Liver (tissue), 9 donors: ENCODE measurements around the gene SAMD7. TPM values are rescaled to one million over a fixed set of nuclear protein-coding genes. Genes with fewer than 3 reads are reported as not detected.

ENCODE experiments used
- DNase-seq: peaks from one replicate; pipeline ENCODE4 v3.0.0-alpha.2; 2017; ENCODE audit warnings: low spot score
- H3K27ac ChIP-seq, 2 donors: one replicate each; pipeline ENCODE4 v1.7.0; 2013; ENCODE audit warnings: inconsistent platforms in 2 of 2, low read length in 2 of 2, control low read depth in 1 of 2, low read depth in 1 of 2, mild to moderate bottlenecking in 1 of 2
- H3K27me3 ChIP-seq, 4 donors: one replicate each; pipeline versions ENCODE4 v1.6.1 to v1.7.0; 2013; ENCODE audit warnings: low read length in 3 of 4, inconsistent platforms in 1 of 4, mild to moderate bottlenecking in 1 of 4, moderate library complexity in 1 of 4; ENCODE audit not compliant: control insufficient read depth in 4 of 4, insufficient read depth in 4 of 4
- H3K36me3 ChIP-seq, 4 donors: one replicate each; pipeline versions ENCODE4 v1.6.1 to v1.7.0; 2013; ENCODE audit warnings: low read length in 3 of 4, mild to moderate bottlenecking in 3 of 4, low read depth in 1 of 4, moderate library complexity in 1 of 4; ENCODE audit not compliant: control insufficient read depth in 4 of 4, insufficient read depth in 3 of 4
- H3K4me1 ChIP-seq, 4 donors: one replicate each; pipeline versions ENCODE4 v1.6.1 to v1.7.0; 2013; ENCODE audit warnings: low read length in 3 of 4, mild to moderate bottlenecking in 3 of 4, moderate library complexity in 1 of 4; ENCODE audit not compliant: control insufficient read depth in 4 of 4, insufficient read depth in 4 of 4
- H3K4me3 ChIP-seq, 3 donors: one replicate each; pipeline versions ENCODE4 v1.6.1 to v1.7.0; 2013; ENCODE audit warnings: low read length in 3 of 3, control low read depth in 1 of 3, low read depth in 1 of 3, mild to moderate bottlenecking in 1 of 3
- H3K9ac ChIP-seq, 2 donors: one replicate each; pipeline ENCODE4 v1.7.0; 2013; ENCODE audit warnings: low read length in 2 of 2, mild to moderate bottlenecking in 2 of 2, moderate library complexity in 2 of 2, control low read depth in 1 of 2, low read depth in 1 of 2
- H3K9me3 ChIP-seq, 4 donors: one replicate each; pipeline versions ENCODE4 v1.6.1 to v1.7.0; 2013; ENCODE audit warnings: low read length in 3 of 4; ENCODE audit not compliant: control insufficient read depth in 4 of 4
- ATF3 ChIP-seq: IDR thresholded peaks from 2 replicates; pipeline ENCODE4 v1.6.1; 2016; ENCODE audit warnings: antibody characterized with exemption
- CTCF ChIP-seq: fragments of 150-350 bp; IDR thresholded peaks from 2 replicates; pipeline ENCODE4 v1.5.1; 2017; ENCODE audit warnings: improper control_type of control experiment, low read depth, low read length; ENCODE audit not compliant: missing input control
- EGR1 ChIP-seq, 2 donors: IDR thresholded peaks; 2 replicates each; pipeline ENCODE4 v1.6.1; 2016 to 2018; ENCODE audit warnings: antibody characterized with exemption in 2 of 2, low read depth in 2 of 2
- FOXA1 ChIP-seq: IDR thresholded peaks from 2 replicates; pipeline ENCODE4 v1.6.1; 2016; ENCODE audit warnings: antibody characterized with exemption
- GABPA ChIP-seq, 2 donors: IDR thresholded peaks in 1 of 2; conservative IDR thresholded peaks in 1 of 2; 2 replicates each; pipeline ENCODE4 v1.6.1; 2016; ENCODE audit warnings: antibody characterized with exemption in 2 of 2, mild to moderate bottlenecking in 1 of 2, moderate library complexity in 1 of 2
- HNF4A ChIP-seq, 2 donors: conservative IDR thresholded peaks; 2 replicates each; pipeline ENCODE4 v1.6.1; 2016; ENCODE audit warnings: antibody characterized with exemption in 2 of 2, mild to moderate bottlenecking in 2 of 2
- JUND ChIP-seq, 2 donors: IDR thresholded peaks; 2 replicates each; pipeline ENCODE4 v1.6.1; 2016; ENCODE audit warnings: antibody characterized with exemption in 2 of 2
- NR2F2 ChIP-seq: IDR thresholded peaks from 2 replicates; pipeline ENCODE4 v1.6.1; 2016; ENCODE audit warnings: antibody characterized with exemption
- RXRA ChIP-seq, 2 donors: IDR thresholded peaks; 2 replicates each; pipeline ENCODE4 v1.6.1; 2017 to 2018; ENCODE audit warnings: antibody characterized with exemption in 2 of 2, mild to moderate bottlenecking in 1 of 2
- SP1 ChIP-seq: IDR thresholded peaks from 2 replicates; pipeline ENCODE4 v1.6.1; 2018; ENCODE audit warnings: antibody characterized with exemption, mild to moderate bottlenecking
- TAF1 ChIP-seq: conservative IDR thresholded peaks from 2 replicates; pipeline ENCODE4 v1.6.1; 2016; ENCODE audit warnings: antibody characterized with exemption, mild to moderate bottlenecking
- YY1 ChIP-seq: IDR thresholded peaks from 2 replicates; pipeline ENCODE4 v1.6.1; 2016; ENCODE audit warnings: antibody characterized with exemption, mild to moderate bottlenecking
- ZBTB33 ChIP-seq: IDR thresholded peaks from 2 replicates; pipeline ENCODE4 v1.6.1; 2016; ENCODE audit warnings: antibody characterized with exemption
- WGBS: extraction: QIAGEN DNeasy Blood & Tissue Kit; methylation state at CpG from one replicate; pipeline ENCODE4 v1.1.7; 2013; 5-methylcytosine and 5-hydroxymethylcytosine counted together
- polyA plus RNA-seq, 2 donors: library from polyadenylated mRNA; stranded (reverse) in 1 of 2; unstranded in 1 of 2; fragments of 200-250 nt in 1 of 2; fragments of >200 nt in 1 of 2; fragmentation: Nextera tagmentation in 1 of 2; extraction: Ambion mirVana in 1 of 2; gene quantifications; one replicate each; pipeline versions ENCODE4 v1.2.1 to v1.2.3, GENCODE V29; 2013 to 2015
- total RNA-seq, 2 donors: library from RNA; depleted of rRNA; stranded (reverse); fragments of >200 nt; gene quantifications; one replicate each; pipeline ENCODE4 v1.2.3, GENCODE V29; 2014
- TF ChIP-seq, protein P1 (sequence below): IDR thresholded peaks from 2 replicates; pipeline ENCODE4 v1.6.1; 2016; ENCODE audit warnings: antibody characterized with exemption
- TF ChIP-seq, protein P2 (sequence below): IDR thresholded peaks from 2 replicates; pipeline ENCODE4 v1.6.1; 2016; ENCODE audit warnings: antibody characterized with exemption, mild to moderate bottlenecking
- donor health status: healthy.
- donor health status: healthy.
- donor health status: healthy.
- donor health status: healthy.
- donor health status: healthy.

Gene SAMD7
- total and polyA plus RNA-seq, 4 donors = not detected

DNA sequence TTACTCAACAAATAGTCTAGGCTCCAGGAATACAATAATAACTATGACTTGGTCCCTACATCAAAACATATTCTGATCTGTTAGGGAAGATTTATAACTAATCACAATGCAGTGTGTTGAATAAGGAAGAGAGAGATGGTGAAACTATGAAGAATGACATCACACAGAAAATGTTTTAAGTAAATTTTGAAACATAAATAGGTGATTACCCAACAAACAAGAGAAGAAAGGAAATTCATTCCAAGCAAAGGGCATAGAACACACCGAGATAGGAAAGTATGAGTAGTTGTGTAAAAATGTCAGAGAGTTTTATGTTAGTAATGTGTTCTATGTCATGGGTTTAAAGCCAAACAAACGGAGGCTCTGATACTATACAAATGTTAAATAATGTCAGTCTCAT, 68.7 kb downstream of the SAMD7 start:
- H3K27me3 ChIP-seq = no peaks in the 10 kb centered on the region
- peak; percentile 19 for TF ChIP-seq YY1
- TF ChIP-seq, protein P1, sequence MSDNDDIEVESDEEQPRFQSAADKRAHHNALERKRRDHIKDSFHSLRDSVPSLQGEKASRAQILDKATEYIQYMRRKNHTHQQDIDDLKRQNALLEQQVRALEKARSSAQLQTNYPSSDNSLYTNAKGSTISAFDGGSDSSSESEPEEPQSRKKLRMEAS = no peak
- peak in 1 of 2 donors; percentile 37 for TF ChIP-seq RXRA (IDR thresholded peaks at IDR 0.05)
- TF ChIP-seq JUND (IDR thresholded peaks at IDR 0.05) = peak; percentile 98
- no peak for TF ChIP-seq GABPA (IDR thresholded peaks at IDR 0.05 in 1 of 2, conservative IDR thresholded peaks at IDR 0.05 in 1 of 2)
- TF ChIP-seq, protein P2, sequence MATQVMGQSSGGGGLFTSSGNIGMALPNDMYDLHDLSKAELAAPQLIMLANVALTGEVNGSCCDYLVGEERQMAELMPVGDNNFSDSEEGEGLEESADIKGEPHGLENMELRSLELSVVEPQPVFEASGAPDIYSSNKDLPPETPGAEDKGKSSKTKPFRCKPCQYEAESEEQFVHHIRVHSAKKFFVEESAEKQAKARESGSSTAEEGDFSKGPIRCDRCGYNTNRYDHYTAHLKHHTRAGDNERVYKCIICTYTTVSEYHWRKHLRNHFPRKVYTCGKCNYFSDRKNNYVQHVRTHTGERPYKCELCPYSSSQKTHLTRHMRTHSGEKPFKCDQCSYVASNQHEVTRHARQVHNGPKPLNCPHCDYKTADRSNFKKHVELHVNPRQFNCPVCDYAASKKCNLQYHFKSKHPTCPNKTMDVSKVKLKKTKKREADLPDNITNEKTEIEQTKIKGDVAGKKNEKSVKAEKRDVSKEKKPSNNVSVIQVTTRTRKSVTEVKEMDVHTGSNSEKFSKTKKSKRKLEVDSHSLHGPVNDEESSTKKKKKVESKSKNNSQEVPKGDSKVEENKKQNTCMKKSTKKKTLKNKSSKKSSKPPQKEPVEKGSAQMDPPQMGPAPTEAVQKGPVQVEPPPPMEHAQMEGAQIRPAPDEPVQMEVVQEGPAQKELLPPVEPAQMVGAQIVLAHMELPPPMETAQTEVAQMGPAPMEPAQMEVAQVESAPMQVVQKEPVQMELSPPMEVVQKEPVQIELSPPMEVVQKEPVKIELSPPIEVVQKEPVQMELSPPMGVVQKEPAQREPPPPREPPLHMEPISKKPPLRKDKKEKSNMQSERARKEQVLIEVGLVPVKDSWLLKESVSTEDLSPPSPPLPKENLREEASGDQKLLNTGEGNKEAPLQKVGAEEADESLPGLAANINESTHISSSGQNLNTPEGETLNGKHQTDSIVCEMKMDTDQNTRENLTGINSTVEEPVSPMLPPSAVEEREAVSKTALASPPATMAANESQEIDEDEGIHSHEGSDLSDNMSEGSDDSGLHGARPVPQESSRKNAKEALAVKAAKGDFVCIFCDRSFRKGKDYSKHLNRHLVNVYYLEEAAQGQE = no peak
- TF ChIP-seq EGR1 (IDR thresholded peaks at IDR 0.05; ENCODE audit: low read depth in 2 of 2) = peak in 1 of 2 donors; percentile 84
- TF ChIP-seq ATF3 = peak; percentile 74
- TF ChIP-seq HNF4A (conservative IDR thresholded peaks at IDR 0.05) = peak; percentile 65 to 71
- peak; percentile 51 for TF ChIP-seq SP1
- no peak for TF ChIP-seq TAF1
- TF ChIP-seq FOXA1 = no peak
- peaks cover 0 to 16% (median 3%) of the 10 kb centered on the region in 4 donors for H3K4me1 ChIP-seq
- H3K4me3 ChIP-seq = no peak overlapping the region
- 27% methylated on average over 2 of the region's 2 CpGs for WGBS
- peaks cover 1 to 59% (median 35%) of the 10 kb centered on the region in 4 donors for H3K36me3 ChIP-seq
- peak overlapping the region; percentile 22 to 69 for H3K27ac ChIP-seq
- no peak overlapping the region for H3K9ac ChIP-seq
- DNase-seq = no peak
- H3K9me3 ChIP-seq = no peaks in the 10 kb centered on the region

DNA sequence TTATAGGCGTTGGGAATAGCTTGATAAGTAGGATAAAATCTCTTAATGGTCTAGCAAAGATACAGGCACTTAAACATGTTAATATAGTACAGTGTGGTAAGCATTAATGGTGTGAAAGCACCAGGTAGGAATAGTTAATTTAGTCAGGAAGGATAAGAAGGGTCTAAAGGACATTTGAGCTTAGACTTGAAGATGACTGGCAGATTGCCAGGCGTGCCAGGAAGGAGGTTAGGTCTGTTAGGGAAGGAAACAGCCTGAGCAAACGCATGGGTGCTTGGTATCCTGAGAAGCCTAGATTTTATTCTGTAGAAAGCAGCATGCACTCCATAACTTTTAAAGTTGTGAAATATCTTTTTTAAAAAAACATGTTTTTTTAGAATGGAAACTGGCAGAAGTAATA, 72.9 kb downstream of the SAMD7 start:
- Histone ChIP-seq H3K4me3 (no peak overlapping the region), H3K27ac (no peak overlapping the region), H3K36me3 (peaks cover 4 to 77% (median 52%) of the 10 kb centered on the region in 4 donors), H3K9me3 (no peaks in the 10 kb centered on the region), H3K9ac (no peak overlapping the region), H3K4me1 (peaks cover 0 to 13% (median 2%) of the 10 kb centered on the region in 4 donors), H3K27me3 (no peaks in the 10 kb centered on the region)
- DNase-seq = no peak
- 76% methylated on average over 3 of the region's 3 CpGs for WGBS
- no peak for TF ChIP-seq HNF4A (conservative IDR thresholded peaks at IDR 0.05)
- no peak for TF ChIP-seq SP1
- no peak for TF ChIP-seq TAF1
- no peak for TF ChIP-seq CTCF
- TF ChIP-seq NR2F2 = no peak
- TF ChIP-seq, protein P1 = no peak
- TF ChIP-seq, protein P2 = no peak
- TF ChIP-seq GABPA (IDR thresholded peaks at IDR 0.05 in 1 of 2, conservative IDR thresholded peaks at IDR 0.05 in 1 of 2) = no peak
- no peak for TF ChIP-seq ZBTB33
- no peak for TF ChIP-seq YY1
